ENCODE measurements around the gene KRI1.

DNA sequence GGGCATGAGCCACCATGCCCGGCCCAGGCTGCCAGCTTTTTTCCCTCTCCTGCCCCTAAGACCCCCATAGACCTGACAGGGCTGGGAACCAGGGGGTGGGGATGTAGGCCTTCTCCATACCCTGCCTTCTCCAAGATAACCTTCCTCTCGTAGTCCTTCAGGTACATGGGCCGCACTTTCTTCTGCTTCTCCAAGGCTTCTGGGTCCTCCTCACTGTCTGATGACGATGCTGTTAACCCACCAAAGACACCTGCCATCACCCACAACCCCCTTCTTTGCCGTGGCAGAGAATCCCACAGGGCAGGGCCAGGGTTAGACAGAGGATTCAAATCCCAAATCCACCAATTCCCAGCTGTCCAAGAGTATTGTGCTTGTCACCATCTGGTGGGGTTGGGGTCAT is 3.2 kb downstream of the KRI1 start:
- no peak for TF ChIP-seq POLR2AphosphoS5 (IDR thresholded peaks at IDR 0.05; ENCODE audit: borderline replicate concordance, low read depth, low read length)
- no peak for TF ChIP-seq EZH2 (IDR thresholded peaks at IDR 0.05)
- no peak for TF ChIP-seq FOXP2 (optimal IDR thresholded peaks at IDR 0.05; ENCODE audit: control extremely low read depth, extremely low read length, insufficient read depth)

Data from SK-N-MC (cell line).